ENCODE measurements around the gene GIGYF2.

The GIGYF2 gene

GRCh38 chr2:232884001-232884421 is 186.9 kb downstream of the GIGYF2 start:
- DNase-seq, result no peak

- no peak for DNase-seq
These were observed 187.6 kb downstream of the GIGYF2 start for GRCh38 chr2:232884549-232885263.

- DNase-seq, result no peak
These were observed 188.3 kb downstream of the GIGYF2 start for GRCh38 chr2:232885264-232885961.

- DNase-seq, result no peak
These were observed 189.0 kb downstream of the GIGYF2 start for GRCh38 chr2:232886176-232886575.

GRCh38 chr2:232886632-232887031 is 189.5 kb downstream of the GIGYF2 start:
- no peak for DNase-seq

GRCh38 chr2:232887171-232887850 is 190.2 kb downstream of the GIGYF2 start:
- DNase-seq, result no peak

- no peak for DNase-seq
These were observed 191.1 kb downstream of the GIGYF2 start for GRCh38 chr2:232888099-232888836.

- DNase-seq, result no peak
These were observed 191.9 kb downstream of the GIGYF2 start for GRCh38 chr2:232888839-232889529.

- DNase-seq, result no peak
These were observed 192.8 kb downstream of the GIGYF2 start for GRCh38 chr2:232889876-232890401.

- no peak for DNase-seq
These were observed 193.4 kb downstream of the GIGYF2 start for GRCh38 chr2:232890536-232890895.

GRCh38 chr2:232890896-232891601 is 193.9 kb downstream of the GIGYF2 start:
- no peak for DNase-seq

- no peak for DNase-seq
These were observed 194.5 kb downstream of the GIGYF2 start for GRCh38 chr2:232891621-232892071.

- no peak for DNase-seq
These were observed 195.1 kb downstream of the GIGYF2 start for GRCh38 chr2:232892221-232892620.

GRCh38 chr2:232892843-232893242 is 195.7 kb downstream of the GIGYF2 start:
- DNase-seq, result no peak

GRCh38 chr2:232893834-232894233 is 196.7 kb downstream of the GIGYF2 start:
- DNase-seq, result no peak

GRCh38 chr2:232894251-232894650 is 197.1 kb downstream of the GIGYF2 start:
- DNase-seq, result no peak

GRCh38 chr2:232894746-232895145 is 197.6 kb downstream of the GIGYF2 start:
- no peak for DNase-seq

- DNase-seq, result no peak
These were observed 199.0 kb downstream of the GIGYF2 start for GRCh38 chr2:232896111-232896510.

- no peak for DNase-seq
These were observed 199.8 kb downstream of the GIGYF2 start for GRCh38 chr2:232896720-232897597.

GRCh38 chr2:232897598-232898408 is 200.7 kb downstream of the GIGYF2 start:
- peak; percentile 76 for DNase-seq

Measured in stimulated activated CD4-positive, alpha-beta T cell treated with anti-CD3 and anti-CD28 coated beads, Interleukin-1b, Interleukin-23, amount 100 ng/mL, for 48 hours (primary cell).